Glutamatergic neuron (in vitro differentiated cells): Measurements from ENCODE around the gene TFPT. TPM values are rescaled to one million over a fixed set of nuclear protein-coding genes. Genes with fewer than 3 reads are reported as not detected.
"Not testable (repeated sequence)": the region's sequence is repeated elsewhere in the genome, so short reads cannot be mapped to it uniquely, and the experiment has no call there.

Source experiments
- DNase-seq: peaks from one replicate; pipeline ENCODE4 v3.0.0; 2022
- H3K27ac Mint-ChIP-seq: one replicate; pipeline ENCODE4 v1.8.0; 2020; ENCODE audit warnings: mild to moderate bottlenecking, mixed read lengths, inconsistent platforms; ENCODE audit not compliant: unreplicated experiment
- H3K27me3 Mint-ChIP-seq: one replicate; pipeline ENCODE4 v1.8.0; 2020; ENCODE audit warnings: mild to moderate bottlenecking, moderate library complexity, mixed read lengths, inconsistent platforms; ENCODE audit not compliant: unreplicated experiment
- H3K36me3 Mint-ChIP-seq: one replicate; pipeline ENCODE4 v1.8.0; 2020; ENCODE audit warnings: mild to moderate bottlenecking, mixed read lengths, inconsistent platforms; ENCODE audit not compliant: unreplicated experiment
- H3K4me1 Mint-ChIP-seq: one replicate; pipeline ENCODE4 v1.8.0; 2020; ENCODE audit warnings: mild to moderate bottlenecking, low read depth, mixed read lengths, inconsistent platforms; ENCODE audit not compliant: unreplicated experiment
- H3K4me3 Mint-ChIP-seq: one replicate; pipeline ENCODE4 v1.8.0; 2020; ENCODE audit warnings: mild to moderate bottlenecking, mixed read lengths, inconsistent platforms; ENCODE audit not compliant: unreplicated experiment
- H3K9me3 Mint-ChIP-seq: one replicate; pipeline ENCODE4 v1.8.0; 2020; ENCODE audit warnings: mild to moderate bottlenecking, moderate library complexity, mixed read lengths, inconsistent platforms; ENCODE audit not compliant: unreplicated experiment
- CTCF ChIP-seq: fragments of 200-600 bp; sonication (generic); IDR thresholded peaks from one replicate; pipeline ENCODE4 v1.5.0; 2021; ENCODE audit not compliant: partially characterized antibody, unreplicated experiment
- total RNA-seq: library from RNA; stranded (reverse); fragmentation: NEBNext Ultra II Directional; extraction: Animal tissue kit (Norgen Biotek cat#: 25700); gene quantifications from one replicate; pipeline ENCODE4 v1.2.1, GENCODE V29; 2021; ENCODE audit not compliant: unreplicated experiment

The TFPT gene
- total RNA-seq, 1 donor from 2014 or later = 21.9 TPM

GRCh38 chr19:54102421-54103169, 12.9 kb downstream of the TFPT start, which contains the start of gene NDUFA3:
Gene NDUFA3, plus strand, starts transcription at chr19:54102855. Its CDS starts 24 bp downstream, at chr19:54102879.
- TF ChIP-seq CTCF = no peak
- no peaks in the 10 kb centered on the region for H3K36me3 Mint-ChIP-seq
- peak within 1 kb of the TSS; percentile 93 for H3K4me3 Mint-ChIP-seq
- peaks cover 4% of the 10 kb centered on the region for H3K27me3 Mint-ChIP-seq
- H3K27ac Mint-ChIP-seq = peak within 1 kb of the TSS; percentile 93
- peak; percentile 97 for DNase-seq
- peaks cover 2% of the 10 kb centered on the region for H3K4me1 Mint-ChIP-seq
- H3K9me3 Mint-ChIP-seq = peaks cover 8% of the 10 kb centered on the region

DNA sequence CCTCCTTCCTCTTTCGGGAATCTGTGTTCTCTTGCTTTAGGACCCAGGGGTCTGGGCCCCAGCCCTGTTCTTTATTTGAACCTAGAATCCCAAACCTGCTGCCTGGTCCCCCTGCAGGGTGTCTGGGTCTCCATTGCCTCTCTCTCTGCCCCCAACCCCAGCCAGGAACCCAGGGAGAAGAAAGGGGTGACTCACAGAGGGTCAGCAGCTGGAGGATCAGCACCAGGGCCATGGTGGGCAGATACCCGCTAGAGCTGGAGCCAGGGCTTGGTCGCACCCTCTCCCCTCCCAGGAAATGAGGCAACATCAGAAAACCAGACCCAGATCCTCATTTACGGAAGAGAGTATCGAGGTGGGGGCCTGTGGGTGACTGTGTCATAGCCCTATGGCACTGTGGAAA, 14.9 kb downstream of the TFPT start, which contains the start of gene OSCAR:
TSS of gene OSCAR (minus strand) at position 243 of the 400 bp plus-strand sequence. CDS start at position 232, 11 bp downstream.
- Mint-ChIP-seq H3K27ac (no peak within 1 kb of the TSS), H3K9me3 (peaks cover 4% of the 10 kb centered on the region), H3K4me3 (peak within 1 kb of the TSS; percentile 70), H3K36me3 (no peaks in the 10 kb centered on the region), H3K27me3 (peaks cover 6% of the 10 kb centered on the region), H3K4me1 (peaks cover 2% of the 10 kb centered on the region)
- TF ChIP-seq CTCF = no peak
- DNase-seq = no peak

DNA sequence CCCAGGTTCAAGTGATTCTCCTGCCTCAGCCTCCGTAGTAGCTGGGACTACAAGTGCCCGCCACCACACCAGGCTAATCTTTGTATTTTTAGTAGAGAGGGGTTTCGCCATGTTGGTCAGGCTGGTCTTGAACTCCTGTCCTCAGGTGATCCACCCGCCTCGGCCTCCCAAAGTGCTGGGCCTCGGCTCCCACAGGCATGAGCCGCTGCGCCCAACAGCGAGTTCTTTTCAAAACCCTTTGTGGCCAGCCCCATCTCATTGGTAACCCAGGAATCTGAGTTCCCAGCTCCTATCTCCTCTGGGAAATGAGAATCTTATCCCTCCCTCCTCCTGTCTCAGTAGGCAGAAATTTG, 15.6 kb downstream of the TFPT start:
- not testable (repeated sequence) for H3K4me1 Mint-ChIP-seq, H3K4me3 Mint-ChIP-seq, DNase-seq, H3K36me3 Mint-ChIP-seq, H3K27me3 Mint-ChIP-seq, H3K9me3 Mint-ChIP-seq, H3K27ac Mint-ChIP-seq

GRCh38 chr19:54099190-54099902, 16.1 kb downstream of the TFPT start:
- no peak for TF ChIP-seq CTCF
- H3K27ac Mint-ChIP-seq = no peak overlapping the region
- peaks cover 2% of the 10 kb centered on the region for H3K4me1 Mint-ChIP-seq
- H3K9me3 Mint-ChIP-seq = peaks cover 4% of the 10 kb centered on the region
- DNase-seq = no peak
- H3K4me3 Mint-ChIP-seq = no peak overlapping the region
- H3K36me3 Mint-ChIP-seq = no peaks in the 10 kb centered on the region
- peaks cover 12% of the 10 kb centered on the region for H3K27me3 Mint-ChIP-seq

DNA sequence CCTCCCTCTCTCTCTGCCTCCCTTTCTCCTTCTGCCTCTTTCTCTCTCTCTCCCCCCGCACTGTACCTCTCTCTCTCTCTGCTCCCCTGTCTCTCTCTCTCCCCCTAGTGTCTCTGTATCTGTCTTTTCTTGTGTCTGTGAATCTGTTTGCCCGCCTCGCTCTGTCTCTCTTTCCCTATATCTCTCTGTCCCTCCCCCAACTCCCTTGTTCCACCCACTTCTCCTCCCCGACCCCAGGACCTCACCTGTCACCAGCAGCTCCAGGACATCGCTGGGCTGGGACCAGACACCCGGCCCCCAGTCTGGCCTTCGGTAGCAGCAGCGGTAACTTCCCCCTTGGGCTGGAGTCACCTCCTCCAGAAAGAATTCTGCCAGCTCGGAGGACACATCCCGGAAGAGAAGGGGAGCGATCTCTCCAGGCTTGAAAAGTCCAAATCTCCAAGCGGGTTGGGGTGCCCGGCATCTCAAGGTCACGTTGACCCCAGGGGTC, 18.8 kb downstream of the TFPT start:
- DNase-seq = no peak
- Mint-ChIP-seq H3K27ac (no peak overlapping the region), H3K4me1 (no peaks in the 10 kb centered on the region), H3K36me3 (peaks cover 3% of the 10 kb centered on the region), H3K9me3 (peaks cover 1% of the 10 kb centered on the region), H3K4me3 (peak overlapping the region; percentile 35), H3K27me3 (peaks cover 8% of the 10 kb centered on the region)
- TF ChIP-seq CTCF = no peak

GRCh38 chr19:54095859-54096616, 19.4 kb downstream of the TFPT start:
- not testable (repeated sequence) for H3K27me3 Mint-ChIP-seq, H3K27ac Mint-ChIP-seq, H3K9me3 Mint-ChIP-seq, H3K4me1 Mint-ChIP-seq, H3K36me3 Mint-ChIP-seq
- DNase-seq = peak; percentile 73
- peak overlapping the region; percentile 85 for H3K4me3 Mint-ChIP-seq
